Measurements from ENCODE around the gene IL21R.
A peak's percentile ranks its signal among the peaks of the same experiment; 100 is the strongest.

IL21R gene

DNA sequence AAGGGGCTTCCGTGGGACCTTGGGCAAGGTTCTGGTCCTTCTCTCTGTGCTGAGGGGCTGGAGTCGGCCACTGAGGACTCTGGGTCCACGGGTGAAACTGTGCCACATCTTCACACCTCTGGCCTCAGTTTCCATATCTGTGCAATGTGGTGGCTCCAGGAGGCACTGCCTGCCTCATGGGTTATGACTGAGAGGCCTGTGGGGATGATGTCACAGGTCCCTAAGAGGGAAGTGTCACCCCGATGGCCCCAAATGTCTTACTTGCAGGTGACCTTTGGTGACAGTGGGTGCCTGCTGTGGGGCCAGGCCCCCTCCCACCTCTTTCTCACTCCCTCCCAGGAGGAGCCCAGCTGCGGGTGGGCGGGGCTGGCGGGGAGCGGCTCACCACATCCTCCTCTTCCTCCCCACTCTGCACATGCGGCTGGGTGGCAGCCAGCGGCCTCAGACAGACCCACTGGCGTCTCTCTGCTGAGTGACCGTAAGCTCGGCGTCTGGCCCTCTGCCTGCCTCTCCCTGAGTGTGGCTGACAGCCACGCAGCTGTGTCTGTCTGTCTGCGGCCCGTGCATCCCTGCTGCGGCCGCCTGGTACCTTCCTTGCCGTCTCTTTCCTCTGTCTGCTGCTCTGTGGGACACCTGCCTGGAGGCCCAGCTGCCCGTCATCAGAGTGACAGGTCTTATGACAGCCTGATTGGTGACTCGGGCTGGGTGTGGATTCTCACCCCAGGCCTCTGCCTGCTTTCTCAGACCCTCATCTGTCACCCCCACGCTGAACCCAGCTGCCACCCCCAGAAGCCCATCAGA lies at the start of gene IL21R:
Gene IL21R, plus strand, starts transcription at position 407 of the 801 bp plus-strand sequence. CDS start 27,898 bp downstream, outside the sequence.
- peaks cover 47% of the 10 kb centered on the region for H3K4me1 Mint-ChIP-seq (ENCODE audit: low read depth)

DNA sequence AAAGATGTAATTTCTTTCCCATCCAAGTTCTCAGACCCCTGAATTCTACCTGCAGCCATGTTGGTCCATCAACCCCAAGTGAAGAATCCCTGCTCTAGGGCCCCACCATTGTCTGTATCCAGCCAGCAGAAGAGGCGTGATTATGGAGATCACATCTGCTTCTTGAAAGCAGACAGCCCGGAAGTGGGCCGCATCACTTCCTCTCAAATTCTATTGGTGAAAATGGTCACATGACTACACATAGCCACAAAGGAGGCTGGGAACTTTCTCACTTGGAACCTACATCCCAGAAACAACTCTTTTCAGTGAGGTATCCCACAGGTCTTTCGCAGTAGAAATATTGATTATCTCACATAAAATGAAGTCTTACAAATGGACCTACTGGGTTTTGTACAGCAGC lies 48.1 kb upstream of the IL21R start:
- Mint-ChIP-seq H3K9me3 (ENCODE audit: low read depth) (no peaks in the 10 kb centered on the region), H3K4me3 (no peak overlapping the region), H3K4me1 (ENCODE audit: low read depth) (peaks cover 18% of the 10 kb centered on the region), H3K27ac (peak overlapping the region; percentile 19), H3K36me3 (peaks cover 26% of the 10 kb centered on the region), H3K27me3 (no peaks in the 10 kb centered on the region)

More for the DNA sequence above, at the start of gene IL21R:
- peaks cover 15% of the 10 kb centered on the region for H3K36me3 Mint-ChIP-seq
- H3K27ac Mint-ChIP-seq = peak within 1 kb of the TSS; percentile 99
- peak within 1 kb of the TSS; percentile 98 for H3K4me3 Mint-ChIP-seq
- H3K9me3 Mint-ChIP-seq (ENCODE audit: low read depth) = no peaks in the 10 kb centered on the region
- H3K27me3 Mint-ChIP-seq = no peaks in the 10 kb centered on the region

DNA sequence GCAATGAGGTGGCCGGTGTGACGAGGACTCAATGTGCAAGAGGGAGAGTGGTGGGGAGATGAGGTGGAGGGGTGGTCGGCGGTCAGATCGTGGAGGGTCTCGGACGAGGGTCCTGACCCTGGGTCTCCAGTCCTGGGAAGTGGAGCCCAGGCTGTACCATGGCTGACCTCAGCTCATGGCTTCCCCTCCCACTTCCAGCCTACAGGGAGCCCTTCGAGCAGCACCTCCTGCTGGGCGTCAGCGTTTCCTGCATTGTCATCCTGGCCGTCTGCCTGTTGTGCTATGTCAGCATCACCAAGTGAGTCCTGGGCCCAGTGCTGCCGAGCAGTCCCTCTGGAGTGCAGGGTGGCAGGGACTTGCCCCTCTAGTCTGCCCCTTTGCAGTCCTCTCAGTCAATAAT lies 46.4 kb upstream of the IL21R start:
- Mint-ChIP-seq H3K9me3 (ENCODE audit: low read depth) (no peaks in the 10 kb centered on the region), H3K4me3 (no peak overlapping the region), H3K4me1 (ENCODE audit: low read depth) (peaks cover 10% of the 10 kb centered on the region), H3K27me3 (no peaks in the 10 kb centered on the region), H3K36me3 (peaks cover 20% of the 10 kb centered on the region), H3K27ac (peak overlapping the region; percentile 19)

DNA sequence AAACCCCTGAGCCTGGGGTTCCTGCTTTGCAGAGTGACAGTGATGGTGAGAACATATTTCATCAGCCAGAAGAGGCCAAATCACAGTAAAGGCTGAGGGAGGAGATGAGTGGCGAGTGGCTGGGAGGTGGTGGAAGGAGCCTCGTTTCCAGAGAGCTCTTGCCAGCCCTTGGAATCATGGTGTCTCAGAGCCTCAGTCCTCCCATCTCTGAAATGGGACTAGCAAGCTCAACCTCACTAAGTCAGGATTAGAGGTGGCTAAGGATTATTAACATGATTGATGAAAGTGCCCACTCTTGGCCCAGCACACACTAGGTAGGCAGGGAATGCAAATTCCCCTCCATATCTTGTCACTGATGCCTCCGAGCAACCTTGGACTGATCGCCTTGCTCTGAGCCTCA lies 45.2 kb upstream of the IL21R start:
- no peak overlapping the region for H3K4me3 Mint-ChIP-seq
- H3K27ac Mint-ChIP-seq = peak overlapping the region; percentile 72
- no peaks in the 10 kb centered on the region for H3K9me3 Mint-ChIP-seq (ENCODE audit: low read depth)
- peaks cover 12% of the 10 kb centered on the region for H3K4me1 Mint-ChIP-seq (ENCODE audit: low read depth)
- H3K27me3 Mint-ChIP-seq = no peaks in the 10 kb centered on the region
- H3K36me3 Mint-ChIP-seq = peaks cover 22% of the 10 kb centered on the region

DNA sequence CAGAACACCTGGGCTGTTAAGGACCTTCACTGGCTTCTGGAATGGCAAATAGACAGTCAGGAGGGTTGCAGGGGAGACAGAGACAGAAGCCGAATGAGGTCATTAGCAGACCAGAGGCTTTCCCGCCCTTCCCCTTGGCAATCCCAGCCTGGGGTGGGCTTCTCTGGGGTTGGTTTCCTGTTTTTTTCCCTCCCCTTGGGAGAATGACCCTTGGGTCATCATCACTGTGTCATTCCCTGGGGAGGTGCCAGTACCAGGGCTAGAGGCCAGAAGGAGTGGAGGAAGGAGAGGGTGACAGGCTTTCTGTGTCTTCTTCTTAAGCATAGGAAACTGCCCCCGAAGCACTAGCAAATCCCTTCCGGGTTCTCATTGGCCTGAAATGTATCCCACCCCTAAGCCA lies 42.9 kb upstream of the IL21R start:
- Mint-ChIP-seq H3K4me1 (ENCODE audit: low read depth) (peaks cover 26% of the 10 kb centered on the region), H3K36me3 (peaks cover 24% of the 10 kb centered on the region), H3K9me3 (ENCODE audit: low read depth) (no peaks in the 10 kb centered on the region), H3K27me3 (no peaks in the 10 kb centered on the region), H3K27ac (peak overlapping the region; percentile 54), H3K4me3 (no peak overlapping the region)

DNA sequence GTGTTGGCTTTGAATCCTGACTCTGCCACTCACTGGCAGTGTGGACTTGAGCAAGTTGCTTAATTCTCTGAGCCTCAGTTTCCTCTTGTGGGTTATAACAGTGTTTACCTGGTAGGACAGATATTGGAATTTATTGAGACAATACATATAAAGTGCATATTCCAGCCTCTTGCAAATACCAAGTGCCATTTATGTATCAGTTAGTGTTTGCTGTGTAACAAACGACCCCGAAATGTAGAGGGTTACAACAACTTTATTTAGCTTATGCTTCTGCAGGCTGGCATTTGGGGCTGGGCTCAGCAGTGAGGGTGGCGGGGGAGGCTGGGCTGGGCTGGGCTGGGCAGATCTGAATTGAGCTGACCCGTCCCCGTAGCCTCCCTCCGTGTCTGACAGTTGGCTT lies 42.4 kb upstream of the IL21R start:
- Mint-ChIP-seq H3K27me3 (no peaks in the 10 kb centered on the region), H3K9me3 (ENCODE audit: low read depth) (no peaks in the 10 kb centered on the region), H3K36me3 (peaks cover 23% of the 10 kb centered on the region), H3K27ac (peak overlapping the region; percentile 54), H3K4me3 (no peak overlapping the region), H3K4me1 (ENCODE audit: low read depth) (peaks cover 27% of the 10 kb centered on the region)

DNA sequence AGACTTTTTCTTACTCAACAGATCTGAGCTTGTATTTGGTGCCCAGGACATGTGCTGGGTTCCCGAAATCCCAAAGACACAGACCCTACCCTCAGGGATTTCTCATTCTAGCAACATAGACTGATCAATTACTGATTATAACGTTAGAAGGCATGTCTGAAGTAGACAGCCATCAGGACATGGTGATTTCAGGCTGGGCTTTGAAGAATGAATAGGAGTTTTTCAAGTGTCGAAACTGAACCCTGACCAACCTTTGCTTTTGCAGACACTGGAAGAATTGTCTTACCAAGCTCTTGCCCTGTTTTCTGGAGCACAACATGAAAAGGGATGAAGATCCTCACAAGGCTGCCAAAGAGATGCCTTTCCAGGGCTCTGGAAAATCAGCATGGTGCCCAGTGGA lies 40.0 kb upstream of the IL21R start:
- H3K9me3 Mint-ChIP-seq (ENCODE audit: low read depth) = no peaks in the 10 kb centered on the region
- H3K27ac Mint-ChIP-seq = peak overlapping the region; percentile 85
- no peaks in the 10 kb centered on the region for H3K27me3 Mint-ChIP-seq
- H3K36me3 Mint-ChIP-seq = peaks cover 25% of the 10 kb centered on the region
- H3K4me1 Mint-ChIP-seq (ENCODE audit: low read depth) = peaks cover 48% of the 10 kb centered on the region
- H3K4me3 Mint-ChIP-seq = no peak overlapping the region

DNA sequence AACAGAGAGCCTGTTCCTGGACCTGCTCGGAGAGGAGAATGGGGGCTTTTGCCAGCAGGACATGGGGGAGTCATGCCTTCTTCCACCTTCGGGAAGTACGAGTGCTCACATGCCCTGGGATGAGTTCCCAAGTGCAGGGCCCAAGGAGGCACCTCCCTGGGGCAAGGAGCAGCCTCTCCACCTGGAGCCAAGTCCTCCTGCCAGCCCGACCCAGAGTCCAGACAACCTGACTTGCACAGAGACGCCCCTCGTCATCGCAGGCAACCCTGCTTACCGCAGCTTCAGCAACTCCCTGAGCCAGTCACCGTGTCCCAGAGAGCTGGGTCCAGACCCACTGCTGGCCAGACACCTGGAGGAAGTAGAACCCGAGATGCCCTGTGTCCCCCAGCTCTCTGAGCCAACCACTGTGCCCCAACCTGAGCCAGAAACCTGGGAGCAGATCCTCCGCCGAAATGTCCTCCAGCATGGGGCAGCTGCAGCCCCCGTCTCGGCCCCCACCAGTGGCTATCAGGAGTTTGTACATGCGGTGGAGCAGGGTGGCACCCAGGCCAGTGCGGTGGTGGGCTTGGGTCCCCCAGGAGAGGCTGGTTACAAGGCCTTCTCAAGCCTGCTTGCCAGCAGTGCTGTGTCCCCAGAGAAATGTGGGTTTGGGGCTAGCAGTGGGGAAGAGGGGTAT lies 39.3 kb upstream of the IL21R start:
- Mint-ChIP-seq H3K4me1 (ENCODE audit: low read depth) (peaks cover 54% of the 10 kb centered on the region), H3K27me3 (no peaks in the 10 kb centered on the region), H3K9me3 (ENCODE audit: low read depth) (no peaks in the 10 kb centered on the region), H3K4me3 (no peak overlapping the region), H3K27ac (peak overlapping the region; percentile 85), H3K36me3 (peaks cover 24% of the 10 kb centered on the region)

DNA sequence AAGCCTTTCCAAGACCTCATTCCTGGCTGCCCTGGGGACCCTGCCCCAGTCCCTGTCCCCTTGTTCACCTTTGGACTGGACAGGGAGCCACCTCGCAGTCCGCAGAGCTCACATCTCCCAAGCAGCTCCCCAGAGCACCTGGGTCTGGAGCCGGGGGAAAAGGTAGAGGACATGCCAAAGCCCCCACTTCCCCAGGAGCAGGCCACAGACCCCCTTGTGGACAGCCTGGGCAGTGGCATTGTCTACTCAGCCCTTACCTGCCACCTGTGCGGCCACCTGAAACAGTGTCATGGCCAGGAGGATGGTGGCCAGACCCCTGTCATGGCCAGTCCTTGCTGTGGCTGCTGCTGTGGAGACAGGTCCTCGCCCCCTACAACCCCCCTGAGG lies 38.7 kb upstream of the IL21R start:
- peaks cover 58% of the 10 kb centered on the region for H3K4me1 Mint-ChIP-seq (ENCODE audit: low read depth)
- H3K27me3 Mint-ChIP-seq = no peaks in the 10 kb centered on the region
- no peak overlapping the region for H3K27ac Mint-ChIP-seq
- no peak overlapping the region for H3K4me3 Mint-ChIP-seq
- peaks cover 23% of the 10 kb centered on the region for H3K36me3 Mint-ChIP-seq
- no peaks in the 10 kb centered on the region for H3K9me3 Mint-ChIP-seq (ENCODE audit: low read depth)

DNA sequence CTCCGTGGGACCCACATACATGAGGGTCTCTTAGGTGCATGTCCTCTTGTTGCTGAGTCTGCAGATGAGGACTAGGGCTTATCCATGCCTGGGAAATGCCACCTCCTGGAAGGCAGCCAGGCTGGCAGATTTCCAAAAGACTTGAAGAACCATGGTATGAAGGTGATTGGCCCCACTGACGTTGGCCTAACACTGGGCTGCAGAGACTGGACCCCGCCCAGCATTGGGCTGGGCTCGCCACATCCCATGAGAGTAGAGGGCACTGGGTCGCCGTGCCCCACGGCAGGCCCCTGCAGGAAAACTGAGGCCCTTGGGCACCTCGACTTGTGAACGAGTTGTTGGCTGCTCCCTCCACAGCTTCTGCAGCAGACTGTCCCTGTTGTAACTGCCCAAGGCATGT lies 38.2 kb upstream of the IL21R start:
- H3K4me1 Mint-ChIP-seq (ENCODE audit: low read depth) = peaks cover 62% of the 10 kb centered on the region
- H3K4me3 Mint-ChIP-seq = peak overlapping the region; percentile 20
- H3K9me3 Mint-ChIP-seq (ENCODE audit: low read depth) = no peaks in the 10 kb centered on the region
- peak overlapping the region; percentile 99 for H3K27ac Mint-ChIP-seq
- H3K36me3 Mint-ChIP-seq = peaks cover 21% of the 10 kb centered on the region
- no peaks in the 10 kb centered on the region for H3K27me3 Mint-ChIP-seq

DNA sequence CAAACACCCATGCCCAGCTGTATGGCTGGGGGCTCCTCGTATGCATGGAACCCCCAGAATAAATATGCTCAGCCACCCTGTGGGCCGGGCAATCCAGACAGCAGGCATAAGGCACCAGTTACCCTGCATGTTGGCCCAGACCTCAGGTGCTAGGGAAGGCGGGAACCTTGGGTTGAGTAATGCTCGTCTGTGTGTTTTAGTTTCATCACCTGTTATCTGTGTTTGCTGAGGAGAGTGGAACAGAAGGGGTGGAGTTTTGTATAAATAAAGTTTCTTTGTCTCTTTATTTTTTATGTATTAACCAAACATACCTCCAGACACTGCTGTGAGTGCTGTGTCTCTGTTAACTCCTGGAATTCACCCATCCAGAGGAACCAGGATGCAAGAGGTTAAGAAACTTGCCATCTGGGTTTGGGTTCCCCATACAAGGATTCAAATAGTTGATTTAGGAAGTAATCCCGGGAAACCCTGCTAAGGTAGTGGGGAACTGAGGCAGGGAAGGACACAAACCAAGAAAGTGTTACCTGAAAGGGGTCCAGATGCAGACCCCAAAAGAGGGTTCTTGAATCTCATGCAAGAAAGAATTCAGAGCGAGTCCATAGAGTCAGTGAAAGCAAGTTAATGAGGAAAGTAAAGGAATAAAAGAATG lies 37.4 kb upstream of the IL21R start:
- peak overlapping the region; percentile 99 for H3K27ac Mint-ChIP-seq
- H3K4me3 Mint-ChIP-seq = peak overlapping the region; percentile 47
- H3K9me3 Mint-ChIP-seq (ENCODE audit: low read depth) = no peaks in the 10 kb centered on the region
- H3K4me1 Mint-ChIP-seq (ENCODE audit: low read depth) = peaks cover 70% of the 10 kb centered on the region
- H3K27me3 Mint-ChIP-seq = no peaks in the 10 kb centered on the region
- peaks cover 16% of the 10 kb centered on the region for H3K36me3 Mint-ChIP-seq

DNA sequence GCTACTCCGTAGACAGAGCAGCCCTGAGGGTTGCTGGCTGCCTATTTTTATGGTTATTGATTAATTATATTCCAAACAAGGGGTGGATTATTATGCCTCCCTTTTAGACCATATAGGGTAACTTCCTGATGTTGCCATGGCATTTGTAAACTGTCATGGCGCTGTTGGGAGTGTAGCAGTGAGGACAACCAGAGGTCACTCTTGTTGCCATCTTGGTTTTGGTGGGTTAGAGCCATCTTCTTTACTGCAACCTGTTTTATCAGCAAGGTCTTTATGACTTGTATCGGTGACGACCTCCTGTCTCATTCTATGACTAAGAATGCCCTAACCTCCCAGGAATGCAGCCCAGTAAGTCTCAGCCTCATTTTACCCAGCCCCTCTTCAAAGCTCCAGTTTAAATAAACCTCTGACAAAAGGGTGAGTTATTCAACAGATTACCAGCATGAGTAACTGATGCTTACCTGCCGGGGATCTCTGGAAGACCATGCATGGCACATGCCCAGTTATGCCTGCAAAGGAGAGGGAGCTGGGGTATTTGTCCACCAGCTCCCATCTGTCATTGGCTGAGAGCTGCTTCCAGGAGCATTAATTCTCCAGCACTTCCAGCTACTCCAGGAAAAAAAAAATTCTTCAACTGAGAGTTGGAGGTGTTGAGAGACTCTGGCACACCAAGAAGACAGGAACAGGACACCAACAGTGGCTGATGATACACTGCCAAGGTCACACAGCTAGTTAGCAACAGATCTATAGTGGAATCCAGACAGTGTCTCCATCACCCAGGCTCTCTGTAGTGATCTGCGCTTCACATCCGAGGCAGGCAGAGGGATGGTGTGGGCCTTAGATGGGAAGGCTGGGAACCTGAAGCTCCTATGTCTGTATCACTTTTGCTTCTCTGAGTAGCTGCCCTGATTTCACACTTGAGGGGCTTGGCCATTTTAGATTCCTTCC lies 36.6 kb upstream of the IL21R start:
- H3K4me3 Mint-ChIP-seq = peak overlapping the region; percentile 47
- H3K27me3 Mint-ChIP-seq = no peaks in the 10 kb centered on the region
- H3K36me3 Mint-ChIP-seq = peaks cover 16% of the 10 kb centered on the region
- peaks cover 4% of the 10 kb centered on the region for H3K9me3 Mint-ChIP-seq (ENCODE audit: low read depth)
- peaks cover 78% of the 10 kb centered on the region for H3K4me1 Mint-ChIP-seq (ENCODE audit: low read depth)
- peak overlapping the region; percentile 99 for H3K27ac Mint-ChIP-seq

DNA sequence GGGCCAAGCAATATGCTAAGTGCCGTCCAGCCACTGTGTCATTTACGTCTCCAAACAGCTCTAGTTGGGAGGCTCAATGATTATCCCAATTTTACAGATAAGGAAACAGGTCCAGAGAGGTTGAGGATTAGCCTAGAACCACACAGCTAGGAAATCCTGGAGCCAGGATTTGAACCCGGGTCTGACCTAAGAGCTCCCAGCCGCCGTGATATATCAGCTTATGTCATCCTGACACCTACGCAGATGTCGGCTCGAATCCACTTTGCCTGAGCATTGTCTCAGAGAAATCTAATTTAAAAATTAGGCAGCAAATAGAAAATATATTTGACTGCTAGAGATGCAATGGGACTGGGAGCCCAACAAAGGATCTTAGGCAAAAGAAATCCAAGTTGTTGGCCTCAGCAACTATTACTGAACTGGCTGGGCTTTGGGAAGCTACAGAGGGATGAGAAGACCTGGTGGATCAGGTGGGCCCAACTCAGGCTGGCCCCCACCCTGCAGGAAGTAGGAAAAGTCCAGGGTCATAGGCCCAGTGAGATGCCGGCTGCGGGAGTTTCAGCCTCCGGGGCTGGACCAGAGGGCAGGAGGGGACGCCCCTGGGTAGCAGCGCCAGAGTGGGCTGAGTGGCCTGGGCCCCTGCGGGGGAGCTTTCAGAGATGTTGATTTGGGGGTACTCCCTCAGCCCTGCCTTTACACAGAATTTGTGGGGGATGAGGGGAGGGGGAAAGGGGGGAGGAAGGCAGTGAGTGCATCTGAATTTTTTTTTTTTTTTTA lies 35.1 kb upstream of the IL21R start:
- Mint-ChIP-seq H3K4me1 (ENCODE audit: low read depth) (peaks cover 83% of the 10 kb centered on the region), H3K27ac (peak overlapping the region; percentile 99), H3K4me3 (peak overlapping the region; percentile 69), H3K27me3 (no peaks in the 10 kb centered on the region), H3K9me3 (ENCODE audit: low read depth) (peaks cover 6% of the 10 kb centered on the region), H3K36me3 (peaks cover 13% of the 10 kb centered on the region)

Measured in activated naive CD8-positive, alpha-beta T cell (primary cell).